Testis (tissue), 2 donors: ENCODE data around the gene CRIP2.

ENCODE experiments used
- CTCF ChIP-seq, 3 experiments: fragments of 450-650 bp in 2 of 3; fragments of 200-600 bp in 1 of 3; sonication (generic) in 1 of 3; IDR thresholded peaks; one replicate each; pipeline ENCODE4 v1.5.1; 2016 to 2019; ENCODE audit warnings: antibody characterized with exemption in 3 of 3, mild to moderate bottlenecking in 2 of 3, moderate library complexity in 1 of 3
- POLR2A ChIP-seq: fragments of 450-650 bp; IDR thresholded peaks from one replicate; pipeline ENCODE4 v1.6.1; 2017; ENCODE audit warnings: antibody characterized with exemption, mild to moderate bottlenecking, moderate library complexity

DNA sequence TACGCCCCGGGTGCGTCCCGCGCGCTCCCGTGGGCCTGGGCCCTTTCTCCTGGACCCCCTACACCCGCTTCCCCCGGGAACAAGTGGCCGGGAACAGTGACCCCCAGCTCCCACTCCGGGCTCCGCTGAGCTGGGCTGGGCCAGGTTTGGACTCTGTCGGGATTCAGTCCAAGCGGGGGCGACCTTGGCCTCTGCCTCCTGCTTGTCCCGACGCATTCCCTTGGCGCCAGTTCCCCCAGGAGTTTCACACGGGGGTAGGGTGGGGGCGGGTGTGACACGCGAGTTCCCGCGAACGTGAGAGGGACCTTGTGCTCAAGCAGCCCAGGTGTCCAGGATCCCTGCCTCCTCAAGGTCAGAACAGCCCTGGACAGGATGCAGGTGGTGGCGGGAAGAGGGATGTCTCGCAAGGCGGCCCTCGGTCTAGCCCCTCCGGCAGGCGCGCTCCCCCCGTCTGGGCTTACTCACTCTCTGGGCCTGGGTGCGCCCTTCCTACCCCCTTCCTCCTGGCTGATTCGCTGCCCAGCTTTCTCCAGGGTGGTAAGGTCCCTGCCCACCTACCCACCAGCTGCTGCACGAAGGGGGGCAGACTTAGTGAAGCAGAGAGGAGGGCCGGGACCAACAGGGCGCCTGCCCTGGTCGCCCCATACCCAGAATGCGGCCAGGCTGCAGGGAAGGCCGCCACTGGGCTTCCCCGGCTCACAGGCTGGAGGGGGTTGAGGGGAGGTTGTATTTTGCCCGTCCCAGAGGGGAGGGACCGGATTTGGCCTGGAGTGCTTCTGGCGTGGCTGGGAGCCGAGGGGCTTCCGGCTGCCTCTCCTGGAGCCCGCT is 862 bp downstream of the CRIP2 start:
- TF ChIP-seq CTCF (IDR thresholded peaks at IDR 0.05) (no peak), POLR2A (no peak)
